ENCODE measurements around the gene ARHGEF19. TPM values are rescaled to one million over a fixed set of nuclear protein-coding genes. Genes with fewer than 3 reads are reported as not detected.

Gene ARHGEF19
- total and polyA plus RNA-seq, 3 donors from 2014 or later, result 6.0 to 10.1 (median 8.5) TPM

GRCh38 chr1:16231331-16232315, 19.2 kb upstream of the ARHGEF19 start:
- H3K4me3 ChIP-seq, result no peak overlapping the region
- no peaks in the 10 kb centered on the region for H3K36me3 ChIP-seq (ENCODE audit: low read depth, missing control alignments)
- no peaks in the 10 kb centered on the region for H3K27me3 ChIP-seq
- intact Hi-C loops (cut with DNase I; ENCODE audit: low total_unique reads), result no loop called here
- peaks cover 11% of the 10 kb centered on the region for H3K4me1 ChIP-seq
- no peak for DNase-seq
- H3K27ac ChIP-seq, result no peak overlapping the region
- WGBS, 2 donors, result 92% methylated on average over 27 to 35 of the region's 35 CpGs
- no peak for TF ChIP-seq POLR2A (IDR thresholded peaks at IDR 0.05)
- no peak for TF ChIP-seq CTCF (IDR thresholded peaks at IDR 0.05)
- H3K9me3 ChIP-seq, result no peaks in the 10 kb centered on the region

GRCh38 chr1:16230744-16231143, 18.3 kb upstream of the ARHGEF19 start:
- no peak overlapping the region for H3K27ac ChIP-seq
- intact Hi-C loops (cut with DNase I; ENCODE audit: low total_unique reads), result no loop called here
- no peak overlapping the region for H3K4me3 ChIP-seq
- no peaks in the 10 kb centered on the region for H3K9me3 ChIP-seq
- 83 to 92% methylated on average over 12 to 13 of the region's 13 CpGs for WGBS, 2 donors
- H3K27me3 ChIP-seq, result no peaks in the 10 kb centered on the region
- no peaks in the 10 kb centered on the region for H3K36me3 ChIP-seq (ENCODE audit: low read depth, missing control alignments)
- H3K4me1 ChIP-seq, result peaks cover 8% of the 10 kb centered on the region
- no peak for DNase-seq
- TF ChIP-seq POLR2A (IDR thresholded peaks at IDR 0.05) (no peak), CTCF (IDR thresholded peaks at IDR 0.05) (no peak)

GRCh38 chr1:16229976-16230740, 17.7 kb upstream of the ARHGEF19 start:
- TF ChIP-seq CTCF (IDR thresholded peaks at IDR 0.05) (no peak), POLR2A (IDR thresholded peaks at IDR 0.05) (no peak)
- H3K27me3 ChIP-seq, result no peaks in the 10 kb centered on the region
- peaks cover 8% of the 10 kb centered on the region for H3K4me1 ChIP-seq
- WGBS, 2 donors, result 82 to 93% methylated on average over 6 to 13 of the region's 13 CpGs
- intact Hi-C loops (cut with DNase I; ENCODE audit: low total_unique reads), result no loop called here
- no peak for DNase-seq
- no peak overlapping the region for H3K4me3 ChIP-seq
- no peak overlapping the region for H3K27ac ChIP-seq
- no peaks in the 10 kb centered on the region for H3K36me3 ChIP-seq (ENCODE audit: low read depth, missing control alignments)
- H3K9me3 ChIP-seq, result no peaks in the 10 kb centered on the region

- no peaks in the 10 kb centered on the region for H3K27me3 ChIP-seq
- H3K9me3 ChIP-seq, result no peaks in the 10 kb centered on the region
- peak overlapping the region; percentile 29 to 56 for H3K4me3 ChIP-seq
- H3K4me1 ChIP-seq, result peaks cover 8% of the 10 kb centered on the region
- no peaks in the 10 kb centered on the region for H3K36me3 ChIP-seq (ENCODE audit: low read depth, missing control alignments)
- peak; percentile 73 for DNase-seq
- intact Hi-C loops (cut with DNase I; ENCODE audit: low total_unique reads), result no loop called here
- no peak for TF ChIP-seq CTCF (IDR thresholded peaks at IDR 0.05)
- no peak for TF ChIP-seq POLR2A (IDR thresholded peaks at IDR 0.05)
- no peak overlapping the region for H3K27ac ChIP-seq
- 18 to 30% methylated on average over 14 to 17 of the region's 46 CpGs for WGBS, 2 donors
These were observed 14.2 kb upstream of the ARHGEF19 start for GRCh38 chr1:16226490-16227179.

Measured in testis (tissue), 3 donors.